Natural killer cell (primary cell): ENCODE results near the gene NRCAM. TPM values are rescaled to one million over a fixed set of nuclear protein-coding genes. Genes with fewer than 3 reads are reported as not detected.

Experiments used
- ATAC-seq, 3 donors: fragments of 150-1000 bp in 2 of 3; fragments of 200-7000 bp in 1 of 3; cut with Tn5 transposase; 1 replicate in 1 of 3; 2 replicates in 2 of 3; pipeline ENCODE4 v1.10.0; 2021; ENCODE audit warnings: mild to moderate bottlenecking in 2 of 3, moderate library complexity in 2 of 3
- DNase-seq, 2 donors: peaks; one replicate each; pipeline versions ENCODE4 v3.0.0 to v3.0.0-alpha.2; 2013 to 2021; ENCODE audit warnings: mixed read lengths in 1 of 2
- H3K27ac ChIP-seq: one replicate; pipeline ENCODE4 v1.5.1; 2013; ENCODE audit warnings: mild to moderate bottlenecking, low read length
- H3K27me3 ChIP-seq: one replicate; pipeline ENCODE4 v1.6.1; 2013; ENCODE audit warnings: low read length; ENCODE audit not compliant: control insufficient read depth, insufficient read depth
- H3K36me3 ChIP-seq: one replicate; pipeline ENCODE4 v1.6.1; 2013; ENCODE audit warnings: low read length; ENCODE audit not compliant: control insufficient read depth, insufficient read depth
- H3K4me1 ChIP-seq: one replicate; pipeline ENCODE4 v1.6.1; 2013; ENCODE audit warnings: low read length; ENCODE audit not compliant: control insufficient read depth, insufficient read depth
- H3K4me3 ChIP-seq: one replicate; pipeline ENCODE4 v1.5.1; 2013; ENCODE audit warnings: low read length
- H3K9me3 ChIP-seq: one replicate; pipeline ENCODE4 v1.6.1; 2013; ENCODE audit warnings: low read length; ENCODE audit not compliant: control insufficient read depth, insufficient read depth
- H3K27ac Mint-ChIP-seq, 2 donors: one replicate each; pipeline ENCODE4 v1.8.0; 2022; ENCODE audit warnings: mild to moderate bottlenecking in 2 of 2, mixed read lengths in 2 of 2, moderate library complexity in 1 of 2
- H3K27me3 Mint-ChIP-seq, 2 donors: one replicate each; pipeline ENCODE4 v1.8.0; 2022; ENCODE audit warnings: low read depth in 2 of 2, mixed read lengths in 2 of 2
- H3K36me3 Mint-ChIP-seq: one replicate; pipeline ENCODE4 v1.8.0; 2022; ENCODE audit warnings: mixed read lengths
- H3K4me1 Mint-ChIP-seq, 2 donors: one replicate each; pipeline ENCODE4 v1.8.0; 2022; ENCODE audit warnings: mixed read lengths in 2 of 2
- H3K4me3 Mint-ChIP-seq: one replicate; pipeline ENCODE4 v1.8.0; 2022; ENCODE audit warnings: mild to moderate bottlenecking, moderate library complexity, mixed read lengths
- H3K9me3 Mint-ChIP-seq, 2 donors: one replicate each; pipeline ENCODE4 v1.8.0; 2022; ENCODE audit warnings: mixed read lengths in 2 of 2
- CTCF ChIP-seq: fragments of 200-600 bp; IDR thresholded peaks from one replicate; pipeline ENCODE4 v1.8.0; 2022; ENCODE audit warnings: antibody characterized with exemption
- WGBS: methylation state at CpG from one replicate; pipeline ENCODE4 v1.1.7; 2013; ENCODE audit warnings: missing lambda C conversion rate; ENCODE audit not compliant: insufficient coverage; 5-methylcytosine and 5-hydroxymethylcytosine counted together
- intact Hi-C: fragments of 100-400 bp; cut with micrococcal nuclease; formaldehyde crosslinking; loops from one replicate; pipeline ENCODE4 v1.14.2; 2022
- total RNA-seq, 4 donors: library from RNA; stranded (reverse); fragments of 120-200 nt in 1 of 4; gene quantifications; one replicate each; pipeline versions ENCODE4 v1.2.3 to v1.2.4, GENCODE V29; 2013 to 2022

NRCAM gene
- total RNA-seq, 3 donors from 2014 or later (not counting 1 experiment from before 2014, with no cell fraction given), result 0.27 to 0.95 (median 0.52) TPM

- H3K4me1 ChIP-seq, result no peaks in the 10 kb centered on the region
Observed at GRCh38 chr7:108308276-108308675, 148.0 kb downstream of the NRCAM start.

GRCh38 chr7:108307595-108307994 lies 148.6 kb downstream of the NRCAM start:
- 100% methylated on average over 1 of the region's 2 CpGs for WGBS
- peaks cover 2 to 4% of the 10 kb centered on the region in 2 donors for H3K9me3 Mint-ChIP-seq
- Histone ChIP-seq H3K4me3 (no peak overlapping the region), H3K27me3 (no peaks in the 10 kb centered on the region), H3K36me3 (no peaks in the 10 kb centered on the region), H3K4me1 (no peaks in the 10 kb centered on the region), H3K9me3 (no peaks in the 10 kb centered on the region), H3K27ac (no peak overlapping the region)
- no peak for TF ChIP-seq CTCF
- no peak overlapping the region for H3K4me3 Mint-ChIP-seq
- no peak for DNase-seq
- intact Hi-C loops, result no loop called here
- H3K4me1 Mint-ChIP-seq, result no peaks in the 10 kb centered on the region
- no peak for ATAC-seq
- no peaks in the 10 kb centered on the region for H3K27me3 Mint-ChIP-seq
- H3K27ac Mint-ChIP-seq, result no peak overlapping the region
- H3K36me3 Mint-ChIP-seq, result no peaks in the 10 kb centered on the region

More at GRCh38 chr7:108308276-108308675, 148.0 kb downstream of the NRCAM start:
- Histone ChIP-seq H3K27ac (no peak overlapping the region), H3K4me3 (no peak overlapping the region), H3K27me3 (no peaks in the 10 kb centered on the region), H3K36me3 (no peaks in the 10 kb centered on the region), H3K9me3 (no peaks in the 10 kb centered on the region)
- 92% methylated on average over 3 of the region's 3 CpGs for WGBS
- H3K27ac Mint-ChIP-seq, result no peak overlapping the region
- DNase-seq (no peak), ATAC-seq (no peak)
- no peaks in the 10 kb centered on the region for H3K4me1 Mint-ChIP-seq
- no peaks in the 10 kb centered on the region for H3K36me3 Mint-ChIP-seq
- H3K4me3 Mint-ChIP-seq, result no peak overlapping the region
- no peak for TF ChIP-seq CTCF
- peaks cover 2% of the 10 kb centered on the region in 2 donors for H3K9me3 Mint-ChIP-seq
- intact Hi-C loops, result no loop called here
- no peaks in the 10 kb centered on the region for H3K27me3 Mint-ChIP-seq

- WGBS, result 86% methylated on average over 6 of the region's 6 CpGs
Observed at GRCh38 chr7:108307194-108307593, 149.0 kb downstream of the NRCAM start.

More at GRCh38 chr7:108307194-108307593, 149.0 kb downstream of the NRCAM start:
- Histone ChIP-seq H3K27ac (no peak overlapping the region), H3K4me3 (no peak overlapping the region), H3K4me1 (no peaks in the 10 kb centered on the region), H3K9me3 (no peaks in the 10 kb centered on the region), H3K27me3 (no peaks in the 10 kb centered on the region), H3K36me3 (no peaks in the 10 kb centered on the region)
- Mint-ChIP-seq H3K27ac (no peak overlapping the region), H3K9me3 (peaks cover 2 to 4% of the 10 kb centered on the region in 2 donors), H3K4me1 (no peaks in the 10 kb centered on the region), H3K36me3 (no peaks in the 10 kb centered on the region), H3K27me3 (no peaks in the 10 kb centered on the region), H3K4me3 (no peak overlapping the region)
- intact Hi-C loops, result no loop called here
- no peak for DNase-seq
- no peak for TF ChIP-seq CTCF
- ATAC-seq, result no peak
